DMS53 treated with DMSO at 0.1 percent for 48 hours (cell line): ENCODE measurements around the gene DOCK1.
"Not testable (repeated sequence)": the region's sequence is repeated elsewhere in the genome, so short reads cannot be mapped to it uniquely, and the experiment has no call there.

Experiments used
- DNase-seq: peaks from one replicate; lab custom pipeline; 2025; ENCODE audit not compliant: unreplicated experiment; lab: John Stamatoyannopoulos, UW

DOCK1 gene

DNA sequence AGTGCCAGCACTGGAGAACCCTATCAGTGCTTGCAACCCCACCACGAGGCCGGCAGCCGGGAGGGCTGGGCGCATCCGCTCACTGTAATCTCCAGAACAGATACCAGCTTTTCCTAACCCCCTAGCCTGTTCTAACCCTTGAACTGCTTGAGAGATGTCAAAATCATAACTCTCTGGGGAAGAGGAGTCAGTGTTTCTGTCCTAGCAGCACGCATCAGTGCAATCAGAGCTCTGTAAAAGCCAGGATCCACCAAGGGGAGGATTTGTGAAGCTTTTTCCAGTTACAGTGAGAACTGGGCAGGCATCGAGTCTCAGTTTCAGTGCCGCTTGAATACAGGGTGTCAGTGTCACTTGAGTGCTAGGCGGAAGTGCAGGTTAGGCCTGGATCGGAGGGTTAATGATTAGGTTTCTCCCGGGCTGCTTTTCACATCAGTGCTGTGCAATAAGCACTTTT lies 395.7 kb downstream of the DOCK1 start:
- peak; percentile 88 for DNase-seq

DNA sequence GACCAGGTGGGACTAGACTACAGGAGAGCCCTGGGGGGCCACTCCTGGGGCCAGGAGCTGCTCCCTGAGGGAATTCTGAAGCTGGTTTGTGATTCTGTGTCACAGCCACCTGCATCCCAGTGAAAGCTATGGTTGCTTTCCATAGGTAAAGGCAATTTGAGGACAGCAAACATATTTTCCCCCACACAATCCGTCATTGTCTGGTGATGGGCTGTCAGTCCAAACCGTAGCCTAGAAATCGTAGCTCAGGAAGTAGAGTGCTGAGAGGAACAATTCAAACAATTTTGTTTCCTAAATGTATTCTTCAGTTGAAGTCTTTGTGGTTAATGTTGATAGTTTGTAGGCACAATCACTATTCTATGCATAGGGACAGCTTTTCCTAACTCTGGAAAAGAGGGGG lies 397.1 kb downstream of the DOCK1 start:
- DNase-seq = no peak

DNA sequence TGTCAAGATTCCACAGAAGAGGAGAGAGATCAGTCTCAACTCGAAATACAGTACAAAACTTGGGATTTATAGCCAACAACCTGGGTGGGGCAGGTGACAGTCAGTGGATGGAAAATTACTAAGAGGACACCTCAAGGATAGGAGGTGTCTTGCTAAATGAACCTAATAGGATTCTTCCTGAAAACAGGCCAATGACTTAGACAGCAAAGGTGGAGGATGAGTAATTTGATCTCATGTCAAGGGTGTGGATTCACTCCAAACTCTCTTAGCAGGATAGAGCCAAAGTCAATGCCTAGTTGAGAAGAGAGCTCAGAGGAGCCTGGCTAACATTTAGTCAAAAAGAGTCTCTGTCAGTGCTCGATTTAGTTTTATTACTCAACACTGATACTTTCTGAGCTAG lies 397.9 kb downstream of the DOCK1 start:
- DNase-seq = no peak

DNA sequence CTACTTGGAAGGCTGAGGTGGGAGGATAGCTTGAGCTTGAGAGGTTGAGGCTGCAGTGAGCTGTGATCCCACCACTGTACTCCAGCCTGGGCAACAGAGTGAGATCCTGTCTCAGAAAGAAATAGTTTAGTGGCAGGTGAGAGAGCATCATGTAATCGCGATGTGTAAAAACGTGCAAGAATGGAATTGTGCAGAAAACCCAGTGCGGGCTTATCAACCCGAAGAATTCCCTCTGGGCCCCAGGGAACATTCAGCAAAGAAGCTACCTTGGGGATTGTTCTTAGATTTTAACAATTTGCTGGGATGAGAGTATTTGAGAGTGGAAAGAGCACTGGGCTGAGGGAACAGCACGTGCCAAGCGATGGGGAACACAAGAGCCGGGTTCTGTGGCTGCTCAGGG lies 398.5 kb downstream of the DOCK1 start:
- DNase-seq = no peak

DNA sequence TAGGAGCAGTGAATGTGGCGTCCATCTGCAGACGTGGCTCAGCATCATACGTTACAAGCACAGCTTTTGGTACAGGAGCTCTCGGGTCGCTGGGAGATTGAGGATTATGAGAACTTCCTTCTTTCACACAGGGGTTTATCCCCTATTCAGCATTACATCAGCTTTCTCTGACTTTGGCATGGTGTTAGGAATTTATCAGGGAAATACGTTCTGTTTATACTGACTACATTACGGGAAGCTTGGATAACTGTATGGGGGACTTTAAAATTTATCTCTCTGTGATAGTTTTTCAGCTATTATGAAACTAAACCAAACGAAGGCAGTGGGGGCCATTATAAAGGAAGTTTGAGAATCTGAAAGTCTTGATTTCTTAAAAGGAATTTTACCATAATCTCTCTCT lies 401.3 kb downstream of the DOCK1 start:
- no peak for DNase-seq

GRCh38 chr10:127307338-127307737 lies 402.1 kb downstream of the DOCK1 start:
- DNase-seq = no peak

- DNase-seq = no peak
These were observed 402.8 kb downstream of the DOCK1 start for GRCh38 chr10:127308031-127308430.

GRCh38 chr10:127309619-127310018 lies 404.4 kb downstream of the DOCK1 start:
- DNase-seq = not testable (repeated sequence)

DNA sequence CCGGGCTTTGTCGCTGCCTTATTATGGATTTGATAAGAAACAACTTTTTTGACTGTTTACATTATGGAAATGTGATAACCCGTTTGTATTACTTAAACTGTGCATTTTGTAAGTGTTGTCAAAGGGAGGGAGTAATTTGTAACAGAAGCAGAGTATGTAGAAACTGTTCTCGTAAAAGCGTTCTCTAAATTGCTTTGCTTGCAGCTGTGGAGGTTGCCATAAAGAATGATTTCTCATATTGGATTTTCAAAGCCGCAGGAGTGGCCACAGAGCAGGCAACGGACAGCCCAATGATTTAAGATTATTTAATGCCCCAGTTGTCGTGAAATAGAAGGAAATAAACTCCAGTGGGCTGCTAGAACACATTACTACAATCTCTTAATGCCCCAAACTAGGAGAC lies 405.2 kb downstream of the DOCK1 start:
- DNase-seq = no peak

DNA sequence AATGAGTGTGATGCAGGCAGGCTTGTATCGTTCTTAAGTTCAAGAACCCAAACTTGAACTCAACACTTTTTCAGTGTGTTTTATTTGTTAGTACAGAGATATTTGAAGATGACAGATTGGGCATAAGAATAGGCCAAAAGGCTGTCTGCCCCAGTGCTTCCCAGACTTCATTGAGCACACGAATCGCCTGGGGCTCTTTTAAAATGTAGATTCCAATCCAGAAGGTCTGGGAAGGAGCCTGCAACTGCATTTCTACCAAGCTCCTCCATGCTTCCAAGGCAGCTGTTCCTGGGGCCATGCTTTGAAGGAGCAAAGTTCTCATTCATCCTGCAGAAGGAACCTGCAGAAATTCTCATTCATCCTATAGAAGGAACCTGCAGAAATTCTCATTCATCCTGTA lies 405.7 kb downstream of the DOCK1 start:
- no peak for DNase-seq

GRCh38 chr10:127313996-127314700 lies 408.9 kb downstream of the DOCK1 start:
- DNase-seq = no peak

DNA sequence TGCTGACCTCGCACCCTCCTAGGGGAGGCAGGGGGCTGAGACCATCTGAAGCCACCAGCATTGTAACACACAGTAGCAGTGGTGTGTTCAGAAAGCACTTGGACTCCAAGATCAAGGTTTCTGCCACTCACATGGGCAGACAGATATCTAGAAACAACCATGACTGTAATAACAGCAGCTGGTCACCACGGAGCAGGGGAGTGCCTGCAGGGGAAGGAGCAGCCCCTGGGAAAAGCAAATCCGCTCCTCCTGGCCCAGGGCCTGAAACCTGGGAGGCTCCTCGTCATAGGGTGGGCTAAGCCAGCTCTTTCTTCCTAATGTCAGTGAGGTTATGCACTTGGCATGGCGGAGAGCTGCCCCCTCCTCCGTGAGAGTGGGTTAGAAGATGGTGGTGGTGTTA lies 409.6 kb downstream of the DOCK1 start:
- DNase-seq = no peak

- no peak for DNase-seq
These were observed 410.7 kb downstream of the DOCK1 start for GRCh38 chr10:127315888-127316287.

- DNase-seq = no peak
These were observed 413.2 kb downstream of the DOCK1 start for GRCh38 chr10:127318396-127318795.

DNA sequence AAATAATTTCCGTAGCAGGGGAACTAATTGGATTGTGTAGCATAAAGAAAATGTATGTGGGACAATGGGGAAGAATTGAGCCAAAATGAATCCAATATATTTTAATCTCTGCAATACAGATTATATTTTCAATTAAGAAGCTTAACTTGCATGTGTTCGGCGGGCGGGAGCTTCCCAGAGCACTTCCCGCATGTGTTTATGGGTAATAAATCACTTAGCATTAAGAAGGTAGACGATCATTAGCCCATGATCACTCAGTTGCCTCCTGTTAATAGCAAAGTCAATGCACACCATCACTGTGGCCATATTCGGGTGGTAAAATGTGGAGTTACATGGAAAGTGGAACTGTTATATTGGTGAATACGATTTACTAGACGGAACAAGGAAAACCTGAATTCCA lies 414.0 kb downstream of the DOCK1 start:
- DNase-seq = no peak

DNA sequence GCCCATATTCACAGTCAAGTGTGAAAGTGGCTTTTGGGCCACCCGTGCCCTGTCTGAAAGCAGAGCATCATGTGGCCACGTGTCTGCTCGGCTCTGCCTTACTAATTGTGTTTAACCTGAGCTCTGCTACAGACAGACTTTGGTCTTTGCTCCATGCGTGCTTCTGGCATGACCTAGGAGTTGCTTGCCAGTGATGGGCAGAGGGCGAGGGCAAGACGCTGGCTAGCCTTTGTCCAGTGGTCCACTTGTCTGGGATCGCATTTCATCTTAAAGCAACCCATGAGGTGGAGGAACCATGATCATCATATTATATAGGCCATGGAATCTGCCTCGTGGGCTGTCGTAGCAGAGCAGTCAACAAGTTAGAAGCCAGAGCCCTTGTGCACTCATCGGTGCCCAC lies 414.5 kb downstream of the DOCK1 start:
- no peak for DNase-seq

- no peak for DNase-seq
These were observed 414.9 kb downstream of the DOCK1 start for GRCh38 chr10:127320176-127320575.

GRCh38 chr10:127322286-127322685 lies 417.1 kb downstream of the DOCK1 start:
- no peak for DNase-seq

- no peak for DNase-seq
These were observed 420.3 kb downstream of the DOCK1 start for GRCh38 chr10:127325506-127325905.

DNA sequence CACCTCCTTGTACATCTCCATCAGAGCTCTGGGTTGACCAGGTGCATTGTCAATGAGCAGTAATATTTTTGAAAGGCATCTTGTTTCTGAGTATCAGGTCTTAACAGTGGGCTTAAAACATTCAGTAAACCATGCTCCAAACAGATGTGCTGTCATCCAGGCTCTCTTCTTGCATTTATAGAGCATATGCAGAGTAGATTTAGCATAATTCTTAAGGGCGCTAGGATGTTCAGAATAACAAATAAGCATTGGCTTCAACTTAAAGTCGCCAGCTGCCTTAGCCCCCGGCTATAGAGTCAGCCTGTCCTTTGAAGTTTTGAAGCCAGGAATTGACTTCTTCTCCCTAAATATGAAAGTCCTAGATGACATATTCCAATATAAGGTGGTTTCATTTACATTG lies 421.7 kb downstream of the DOCK1 start:
- no peak for DNase-seq

GRCh38 chr10:127331696-127332095 lies 426.5 kb downstream of the DOCK1 start:
- DNase-seq = no peak

DNA sequence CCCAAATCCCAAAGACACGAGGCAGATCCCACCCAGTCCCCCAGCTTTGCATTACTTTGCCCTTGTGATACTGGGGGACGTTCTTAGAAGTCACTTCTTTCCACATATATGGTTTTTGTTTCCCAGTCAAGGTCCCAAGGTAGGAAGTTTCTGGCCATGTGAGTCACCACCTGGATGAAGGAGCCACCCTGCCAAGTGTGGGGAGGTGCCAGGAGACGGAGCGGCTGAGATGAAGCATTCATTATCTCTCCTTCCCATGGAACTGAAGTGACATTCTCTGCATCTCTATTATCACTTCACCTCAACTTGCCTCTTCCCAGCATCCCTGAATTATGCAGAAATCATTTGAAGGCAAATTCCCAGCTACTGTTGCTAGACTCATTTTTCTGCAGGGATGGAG lies 427.4 kb downstream of the DOCK1 start:
- DNase-seq = no peak

DNA sequence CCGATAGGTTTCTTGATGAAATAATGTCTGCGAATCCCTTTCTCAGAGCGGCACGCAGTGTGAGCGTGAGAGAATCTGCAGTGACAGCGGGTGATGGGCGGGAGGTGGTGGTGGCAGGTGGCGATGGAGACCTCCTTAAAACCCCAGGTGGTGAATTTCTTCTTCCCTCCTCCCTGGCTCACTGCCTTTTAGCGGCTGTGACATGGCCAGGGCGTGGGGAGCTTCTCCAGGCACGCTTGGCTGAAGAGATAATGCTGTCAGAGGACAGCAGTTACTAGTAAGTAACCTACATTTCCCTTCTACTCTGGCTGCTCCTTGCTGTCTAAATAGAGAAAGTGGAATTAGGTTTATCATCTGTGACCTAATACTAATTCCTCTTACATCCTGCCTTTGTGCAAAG lies 432.6 kb downstream of the DOCK1 start:
- DNase-seq = no peak
